SK-N-SH (cell line): ENCODE results near the gene KIAA2012. TPM values are rescaled to one million over a fixed set of nuclear protein-coding genes. Genes with fewer than 3 reads are reported as not detected.

Experiments used
- CTCF ChIA-PET: fragments of 300-600, 350-600 bp; formaldehyde crosslinking; extraction: SDS; loops from one replicate; lab custom pipeline; 2021; lab: Yijun Ruan, JAX
- POLR2A ChIA-PET: fragments of 350-600 bp; sonication (Branson Sonifier 250); formaldehyde crosslinking; extraction: SDS; loops from one replicate; lab custom pipeline; 2020; ENCODE audit warnings: antibody characterized with exemption, inconsistent platforms; lab: Yijun Ruan, JAX
- DNase-seq: peaks from one replicate; pipeline ENCODE4 v3.0.0; 2012
- H2AFZ ChIP-seq: fragments of 200-600 bp; sonication (generic); 2 replicates; pipeline ENCODE4 v1.8.1; 2016; ENCODE audit warnings: antibody characterized with exemption, mild to moderate bottlenecking, low read depth
- H3F3A ChIP-seq: fragments of 200-600 bp; sonication (generic); replicated peaks from 2 replicates; pipeline ENCODE3; 2016; ENCODE audit warnings: antibody characterized with exemption, mild to moderate bottlenecking; ENCODE audit not compliant: insufficient read depth
- H3K27ac ChIP-seq, 2 experiments: fragments of 200-500 bp in 1 of 2; fragments of 200-600 bp in 1 of 2; sonication (Bioruptor generic) in 1 of 2; sonication (generic), shearing (Covaris generic) in 1 of 2; 2 replicates each; pipeline versions ENCODE4 v1.5.1 to v1.6.1; 2014 to 2016; ENCODE audit warnings: low read depth in 2 of 2, inconsistent platforms in 1 of 2, low read length in 1 of 2, mild to moderate bottlenecking in 1 of 2, mixed read lengths in 1 of 2
- H3K27me3 ChIP-seq: fragments of 200-600 bp; sonication (generic), shearing (Covaris generic); 2 replicates; pipeline ENCODE4 v1.6.1; 2016; ENCODE audit warnings: mixed run types; ENCODE audit not compliant: insufficient read depth
- H3K36me3 ChIP-seq, 2 experiments: fragments of 200-500 bp in 1 of 2; fragments of 200-600 bp in 1 of 2; sonication (Bioruptor generic) in 1 of 2; sonication (generic) in 1 of 2; replicated peaks in 1 of 2; 2 replicates each; pipeline versions ENCODE3 to v1.5.1; 2014 to 2016; ENCODE audit warnings: low read length in 1 of 2, mild to moderate bottlenecking in 1 of 2; ENCODE audit not compliant: insufficient read depth in 2 of 2, control insufficient read depth in 1 of 2
- H3K4me1 ChIP-seq, 2 experiments: fragments of 200-500 bp in 1 of 2; fragments of 200-600 bp in 1 of 2; sonication (Bioruptor generic) in 1 of 2; sonication (generic), shearing (Covaris generic) in 1 of 2; 2 replicates each; pipeline versions ENCODE4 v1.5.1 to v1.6.1; 2014 to 2016; ENCODE audit warnings: low read depth in 1 of 2, low read length in 1 of 2, mixed run types in 1 of 2; ENCODE audit not compliant: insufficient read depth in 2 of 2, control insufficient read depth in 1 of 2
- H3K4me2 ChIP-seq: fragments of 200-600 bp; sonication (generic), shearing (Covaris generic); 2 replicates; pipeline ENCODE4 v1.6.1; 2017; ENCODE audit warnings: mixed run types
- H3K4me3 ChIP-seq, 2 experiments: fragments of 200-500 bp in 1 of 2; fragments of 200-600 bp in 1 of 2; sonication (Bioruptor generic) in 1 of 2; sonication (generic), shearing (Covaris generic) in 1 of 2; 2 replicates each; pipeline versions ENCODE4 v1.5.1 to v1.8.1; 2014 to 2016; ENCODE audit warnings: low read depth in 2 of 2, inconsistent platforms in 1 of 2, low read length in 1 of 2, mild to moderate bottlenecking in 1 of 2, mixed read lengths in 1 of 2, moderate library complexity in 1 of 2
- H3K79me2 ChIP-seq: fragments of 200-600 bp; sonication (generic); 2 replicates; pipeline ENCODE4 v1.8.1; 2017; ENCODE audit warnings: mild to moderate bottlenecking; ENCODE audit not compliant: insufficient read depth
- H3K9ac ChIP-seq: fragments of 200-600 bp; sonication (generic); 2 replicates; pipeline ENCODE4 v1.6.1; 2017; ENCODE audit warnings: mixed run types
- H3K9me2 ChIP-seq: fragments of 200-600 bp; sonication (generic); 2 replicates; pipeline ENCODE4 v1.6.1; 2017; ENCODE audit warnings: mixed run types
- H3K9me3 ChIP-seq: fragments of 200-600 bp; sonication (generic); 2 replicates; pipeline ENCODE4 v1.6.1; 2017; ENCODE audit warnings: mixed run types, mild to moderate bottlenecking, moderate library complexity
- H4K20me1 ChIP-seq: fragments of 200-600 bp; sonication (generic); 2 replicates; pipeline ENCODE4 v1.6.1; 2017; ENCODE audit warnings: mild to moderate bottlenecking, mixed run types; ENCODE audit not compliant: insufficient read depth
- CHD2 ChIP-seq: fragments of 150-350 bp; IDR thresholded peaks from 2 replicates; pipeline ENCODE4 v1.6.1; 2018; ENCODE audit warnings: low read length; ENCODE audit not compliant: partially characterized antibody
- EZH2phosphoT487 ChIP-seq: fragments of 200-600 bp; sonication (generic); IDR thresholded peaks from 2 replicates; pipeline ENCODE4 v1.6.1; 2017; ENCODE audit warnings: low read depth, mixed run types, mild to moderate bottlenecking, antibody characterized with exemption, moderate library complexity, borderline replicate concordance
- FOSL2 ChIP-seq: IDR thresholded peaks from 2 replicates; pipeline ENCODE4 v1.4.0; 2012; ENCODE audit warnings: low read depth, mild to moderate bottlenecking, moderate library complexity, borderline replicate concordance
- FOXJ3 ChIP-seq: sonication (generic); formaldehyde crosslinking; IDR thresholded peaks from 2 replicates; pipeline ENCODE4 v1.5.1; 2020; ENCODE audit warnings: mild to moderate bottlenecking, missing genetic modification reagents
- FOXM1 ChIP-seq: IDR thresholded peaks from 2 replicates; pipeline ENCODE4 v1.4.0; 2012; ENCODE audit warnings: low read depth, mild to moderate bottlenecking
- GABPA ChIP-seq: IDR thresholded peaks from 2 replicates; pipeline ENCODE4 v1.4.0; 2012; ENCODE audit warnings: low read depth, mild to moderate bottlenecking
- GATA2 ChIP-seq: sonication (generic); formaldehyde crosslinking; IDR thresholded peaks from 2 replicates; pipeline ENCODE4 v1.5.0; 2020; ENCODE audit warnings: mild to moderate bottlenecking, missing genetic modification reagents
- IRF3 ChIP-seq: fragments of 150-350 bp; IDR thresholded peaks from 2 replicates; pipeline ENCODE4 v1.6.1; 2016; ENCODE audit warnings: mild to moderate bottlenecking, low read depth, low read length
- MAX ChIP-seq: IDR thresholded peaks from 2 replicates; pipeline ENCODE4 v1.4.0; 2012; ENCODE audit warnings: low read depth
- RAD21 ChIP-seq: IDR thresholded peaks from 2 replicates; pipeline ENCODE4 v1.6.1; 2012; ENCODE audit warnings: mild to moderate bottlenecking, low read length
- REST ChIP-seq: IDR thresholded peaks from 2 replicates; pipeline ENCODE4 v1.6.1; 2012; ENCODE audit warnings: mild to moderate bottlenecking, low read depth, low read length, moderate library complexity
- RFX5 ChIP-seq: IDR thresholded peaks from 2 replicates; pipeline ENCODE4 v1.6.1; 2012; ENCODE audit warnings: mild to moderate bottlenecking, improper control_type of control experiment, low read length
- RXRA ChIP-seq: IDR thresholded peaks from 2 replicates; pipeline ENCODE4 v1.4.0; 2012; ENCODE audit warnings: low read depth, mild to moderate bottlenecking, borderline replicate concordance
- TAF1 ChIP-seq: IDR thresholded peaks from 2 replicates; pipeline ENCODE4 v1.6.1; 2012; ENCODE audit warnings: low read depth, mild to moderate bottlenecking, low read length, moderate library complexity, borderline replicate concordance
- USF1 ChIP-seq: IDR thresholded peaks from 2 replicates; pipeline ENCODE4 v1.4.0; 2012; ENCODE audit warnings: low read depth, borderline replicate concordance
- USF2 ChIP-seq: fragments of 150-350 bp; IDR thresholded peaks from 2 replicates; pipeline ENCODE4 v1.6.1; 2017; ENCODE audit warnings: antibody characterized with exemption, low read length, low read depth, borderline replicate concordance
- WGBS: methylation state at CpG from one replicate; pipeline ENCODE4 v1.1.6; 2017; ENCODE audit warnings: low lambda C conversion rate; 5-methylcytosine and 5-hydroxymethylcytosine counted together
- polyA plus RNA-seq, 3 experiments: library from polyadenylated mRNA; depleted of rRNA; stranded (reverse); fragments of >200 nt; gene quantifications; 2 replicates each; pipeline ENCODE4 v1.2.3, GENCODE V29; 2012

Gene KIAA2012
- polyA plus RNA-seq, 1 of the 3 experiments (the other 2 are of a cell fraction): 0.07 TPM

GRCh38 chr2:202157211-202157990, 84.3 kb downstream of the KIAA2012 start:
- no peaks in the 10 kb centered on the region for H3K9me3 ChIP-seq
- no peaks in the 10 kb centered on the region for H4K20me1 ChIP-seq
- CTCF ChIA-PET: interaction anchor here (1.6 to 3.1 kb wide), 4 partner anchors 21 to 299 kb away, joined by 4 to 49 read pairs (median 10); no protein-coding TSS in a partner anchor
- no peak overlapping the region for H3K9ac ChIP-seq
- peaks cover 12% of the 10 kb centered on the region for H3F3A ChIP-seq
- no peak overlapping the region for H3K4me3 ChIP-seq
- H3K27me3 ChIP-seq: no peaks in the 10 kb centered on the region
- 86% methylated on average over 4 of the region's 4 CpGs for WGBS
- TF ChIP-seq GABPA (no peak), EZH2phosphoT487 (no peak), FOXJ3 (CRISPR knock-in tag) (no peak), USF2 (no peak), TAF1 (no peak), RXRA (no peak), IRF3 (no peak), MAX (no peak), USF1 (no peak), FOSL2 (no peak), CHD2 (no peak), FOXM1 (no peak), REST (no peak), RFX5 (no peak), RAD21 (no peak), GATA2 (no peak)
- H2AFZ ChIP-seq: no peak overlapping the region
- no peaks in the 10 kb centered on the region for H3K79me2 ChIP-seq
- H3K4me2 ChIP-seq: no peak overlapping the region
- no peak overlapping the region for H3K27ac ChIP-seq
- peaks cover 7 to 9% of the 10 kb centered on the region in 2 experiments; a peak in 2 of 4 replicates for H3K4me1 ChIP-seq
- no peaks in the 10 kb centered on the region for H3K9me2 ChIP-seq
- no peaks in the 10 kb centered on the region for H3K36me3 ChIP-seq
- POLR2A ChIA-PET: no interaction called here
- DNase-seq: no peak
